Measurements from ENCODE around the gene XCR1.

- no peak for TF ChIP-seq CTCF (IDR thresholded peaks at IDR 0.05 in 8 of 11, conservative IDR thresholded peaks at IDR 0.05 in 3 of 11)
- TF ChIP-seq POLR2A (IDR thresholded peaks at IDR 0.05), result no peak
- TF ChIP-seq POLR2AphosphoS5 (IDR thresholded peaks at IDR 0.05), result no peak
These were observed at the start of gene XCR1 for GRCh38 chr3:46027021-46027705.
